SU-DHL-6 (cell line): ENCODE data around the gene UACA.

Experiments
- H2AFZ ChIP-seq: fragments of 200-600 bp; sonication (generic); 2 replicates; pipeline ENCODE4 v1.6.1; 2014; ENCODE audit warnings: low read depth, mild to moderate bottlenecking, moderate library complexity, mixed read lengths, antibody characterized with exemption, low read length; ENCODE audit not compliant: severe bottlenecking
- H3F3A ChIP-seq: fragments of 200-600 bp; shearing (Covaris generic); 2 replicates; pipeline ENCODE4 v1.6.0; 2016; ENCODE audit warnings: antibody characterized with exemption, mild to moderate bottlenecking; ENCODE audit not compliant: insufficient read depth
- H3K27ac ChIP-seq: fragments of 200-600 bp; sonication (generic); 2 replicates; pipeline ENCODE4 v1.5.1; 2016; ENCODE audit warnings: low read depth, mild to moderate bottlenecking, low read length, moderate library complexity, mixed read lengths
- H3K27me3 ChIP-seq: fragments of 200-600 bp; sonication (generic), shearing (Covaris generic); 2 replicates; pipeline ENCODE4 v1.6.0; 2014; ENCODE audit warnings: mild to moderate bottlenecking, low read length
- H3K36me3 ChIP-seq: fragments of 200-600 bp; sonication (generic); 2 replicates; pipeline ENCODE4 v1.6.1; 2014; ENCODE audit warnings: mild to moderate bottlenecking, low read length, mixed read lengths
- H3K4me2 ChIP-seq: fragments of 300-600, 200-600 bp; shearing (Covaris generic), sonication (generic); 2 replicates; pipeline ENCODE4 v1.6.0; 2014; ENCODE audit warnings: low read length, low read depth, mild to moderate bottlenecking; ENCODE audit not compliant: poor library complexity, severe bottlenecking
- H3K4me3 ChIP-seq: fragments of 200-600 bp; sonication (generic); 2 replicates; pipeline ENCODE4 v1.5.1; 2014; ENCODE audit warnings: antibody characterized with exemption, low read length, mild to moderate bottlenecking, mixed read lengths; ENCODE audit not compliant: insufficient read depth, poor library complexity, severe bottlenecking
- H3K79me2 ChIP-seq: fragments of 200-600 bp; sonication (generic); 2 replicates; pipeline ENCODE4 v1.6.1; 2014; ENCODE audit warnings: mild to moderate bottlenecking, low read length, moderate library complexity; ENCODE audit not compliant: insufficient read depth
- H3K9ac ChIP-seq: fragments of 200-600 bp; sonication (generic); 2 replicates; pipeline ENCODE4 v1.7.0; 2014; ENCODE audit warnings: mild to moderate bottlenecking, low read length
- H3K9me2 ChIP-seq: fragments of 200-600 bp; sonication (generic); replicated peaks from 2 replicates; pipeline ENCODE4 v1.6.1; 2014; ENCODE audit warnings: low read length; ENCODE audit not compliant: insufficient read depth
- H3K9me3 ChIP-seq: fragments of 200-600 bp; sonication (generic); 2 replicates; pipeline ENCODE4 v1.6.1; 2014; ENCODE audit warnings: low read length, mixed read lengths; ENCODE audit not compliant: insufficient read depth
- H4K20me1 ChIP-seq: fragments of 200-600 bp; sonication (generic); 2 replicates; pipeline ENCODE4 v1.6.1; 2014; ENCODE audit warnings: low read depth, mild to moderate bottlenecking, antibody characterized with exemption, low read length, moderate library complexity, mixed read lengths
- CTCF ChIP-seq: fragments of 200-600 bp; sonication (generic); IDR thresholded peaks from one replicate; pipeline ENCODE4 v1.5.1; 2017; ENCODE audit warnings: antibody characterized with exemption, mild to moderate bottlenecking, low read length, moderate library complexity; ENCODE audit not compliant: insufficient read depth, poor library complexity, severe bottlenecking
- EZH2phosphoT487 ChIP-seq: fragments of 200-600 bp; sonication (generic), shearing (Covaris generic); conservative IDR thresholded peaks from 2 replicates; pipeline ENCODE4 v1.6.1; 2018; ENCODE audit warnings: mild to moderate bottlenecking, antibody characterized with exemption, low read length, moderate library complexity, mixed read lengths

UACA gene

GRCh38 chr15:70609889-70610288, 153.5 kb downstream of the UACA start:
- no peak overlapping the region for H3K27ac ChIP-seq
- H3K9ac ChIP-seq: no peak overlapping the region
- no peaks in the 10 kb centered on the region for H3K27me3 ChIP-seq
- H3K36me3 ChIP-seq: no peaks in the 10 kb centered on the region
- no peaks in the 10 kb centered on the region for H3K79me2 ChIP-seq
- H3K4me2 ChIP-seq: no peak overlapping the region
- H3K4me3 ChIP-seq: no peak overlapping the region
- no peak overlapping the region for H2AFZ ChIP-seq
- H3K9me3 ChIP-seq: no peaks in the 10 kb centered on the region
- no peaks in the 10 kb centered on the region for H3K9me2 ChIP-seq
- H3F3A ChIP-seq: no peaks in the 10 kb centered on the region
- no peaks in the 10 kb centered on the region for H4K20me1 ChIP-seq
- no peak for TF ChIP-seq EZH2phosphoT487
- TF ChIP-seq CTCF: no peak

- H3K9me3 ChIP-seq: no peaks in the 10 kb centered on the region
- no peak overlapping the region for H3K4me3 ChIP-seq
- no peak overlapping the region for H3K9ac ChIP-seq
- no peaks in the 10 kb centered on the region for H3K27me3 ChIP-seq
- no peaks in the 10 kb centered on the region for H3K36me3 ChIP-seq
- H3K4me2 ChIP-seq: no peak overlapping the region
- H2AFZ ChIP-seq: no peak overlapping the region
- no peaks in the 10 kb centered on the region for H3K79me2 ChIP-seq
- H4K20me1 ChIP-seq: no peaks in the 10 kb centered on the region
- TF ChIP-seq EZH2phosphoT487 (no peak), CTCF (no peak)
- H3K27ac ChIP-seq: no peak overlapping the region
- H3F3A ChIP-seq: no peaks in the 10 kb centered on the region
- no peaks in the 10 kb centered on the region for H3K9me2 ChIP-seq
These were observed 155.2 kb downstream of the UACA start for GRCh38 chr15:70608144-70608543.

- no peaks in the 10 kb centered on the region for H3K9me2 ChIP-seq
- no peak overlapping the region for H3K4me2 ChIP-seq
- H3K9me3 ChIP-seq: no peaks in the 10 kb centered on the region
- H3K4me3 ChIP-seq: no peak overlapping the region
- no peak overlapping the region for H2AFZ ChIP-seq
- no peak for TF ChIP-seq CTCF
- no peak for TF ChIP-seq EZH2phosphoT487
- no peaks in the 10 kb centered on the region for H4K20me1 ChIP-seq
- H3K9ac ChIP-seq: no peak overlapping the region
- no peak overlapping the region for H3K27ac ChIP-seq
- H3F3A ChIP-seq: no peaks in the 10 kb centered on the region
- no peaks in the 10 kb centered on the region for H3K27me3 ChIP-seq
- H3K79me2 ChIP-seq: no peaks in the 10 kb centered on the region
- no peaks in the 10 kb centered on the region for H3K36me3 ChIP-seq
These were observed 157.6 kb downstream of the UACA start for GRCh38 chr15:70605606-70606410.
